GM19043 (cell line): ENCODE measurements around the gene ARHGAP9.
"Not testable (repeated sequence)": the region's sequence is repeated elsewhere in the genome, so short reads cannot be mapped to it uniquely, and the experiment has no call there.

ENCODE experiments used
- ATAC-seq: cut with Tn5 transposase; IDR thresholded peaks from one replicate; pipeline ENCODE4 v1.9.1; 2021; ENCODE audit warnings: low read depth; ENCODE audit not compliant: unreplicated experiment

Gene ARHGAP9

DNA sequence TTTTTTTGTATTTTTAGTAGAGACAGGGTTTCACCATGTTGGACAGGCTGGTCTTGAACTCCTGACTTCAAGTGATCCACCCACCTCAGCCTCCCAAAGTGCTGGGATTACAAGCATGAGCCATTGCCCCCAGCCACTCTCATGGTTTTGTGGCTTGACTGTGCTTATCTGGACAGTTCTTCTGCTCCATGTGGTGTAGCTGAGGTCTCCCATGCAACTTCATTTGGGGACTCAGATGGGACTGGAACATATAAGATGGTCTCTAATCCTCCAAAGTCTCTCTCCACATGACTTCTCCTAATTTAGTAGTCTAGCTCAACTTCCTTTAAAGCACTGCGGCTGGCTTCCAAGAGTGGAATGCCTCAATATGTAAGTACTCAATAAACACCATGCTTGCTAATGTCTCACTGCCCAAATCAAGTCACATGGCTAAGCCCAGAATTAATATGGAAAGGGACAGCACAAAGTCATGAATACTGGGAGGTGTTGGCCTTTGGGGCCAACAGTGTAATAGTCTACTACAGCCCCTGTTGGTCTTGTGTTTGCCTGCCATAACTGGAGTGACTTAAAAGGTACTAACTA is 37.7 kb downstream of the ARHGAP9 start:
- no peak for ATAC-seq

DNA sequence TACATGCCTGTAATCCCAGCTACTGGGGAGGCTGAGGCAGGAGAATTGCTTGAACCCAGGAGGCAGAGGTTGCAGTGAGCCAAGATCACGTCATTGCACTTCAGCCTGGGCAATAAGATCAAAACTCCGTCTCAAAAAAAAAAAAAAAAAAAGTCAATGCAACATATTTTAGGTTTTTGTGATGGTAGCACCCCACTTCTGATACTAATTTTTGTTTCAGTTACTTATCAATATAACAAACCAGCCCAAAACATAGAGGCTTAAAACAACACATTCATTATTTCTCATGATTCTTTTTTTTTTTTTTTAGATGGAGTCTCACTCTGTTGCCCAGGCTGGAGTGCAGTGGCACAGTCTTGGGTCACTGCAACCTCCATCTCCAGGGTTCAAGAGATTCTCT is 38.3 kb downstream of the ARHGAP9 start:
- not testable (repeated sequence) for ATAC-seq

DNA sequence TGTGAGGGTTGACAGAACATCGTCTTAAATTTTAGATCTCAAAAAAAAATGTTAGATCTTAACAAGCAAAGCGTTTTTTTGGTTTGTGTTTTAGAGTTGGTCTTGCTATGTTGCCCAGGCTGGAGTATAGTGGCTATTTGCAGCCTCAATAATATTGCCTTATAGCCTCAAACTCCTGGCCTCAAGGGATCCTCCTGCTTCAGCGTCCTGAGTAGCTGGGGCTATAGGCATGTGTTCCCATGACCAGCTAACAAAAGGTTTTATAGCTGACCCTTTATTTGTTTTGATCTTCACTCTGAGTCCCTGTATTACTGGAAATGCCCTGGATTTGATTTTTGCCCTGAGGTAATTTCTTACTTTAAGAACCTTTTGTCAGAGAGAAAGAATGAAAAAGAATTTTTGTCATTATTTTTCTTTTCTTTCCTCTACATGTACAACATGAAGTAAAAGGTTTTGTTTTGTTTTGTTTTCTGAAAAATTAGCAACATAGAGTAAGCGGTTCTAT is 39.9 kb downstream of the ARHGAP9 start:
- ATAC-seq, result no peak

DNA sequence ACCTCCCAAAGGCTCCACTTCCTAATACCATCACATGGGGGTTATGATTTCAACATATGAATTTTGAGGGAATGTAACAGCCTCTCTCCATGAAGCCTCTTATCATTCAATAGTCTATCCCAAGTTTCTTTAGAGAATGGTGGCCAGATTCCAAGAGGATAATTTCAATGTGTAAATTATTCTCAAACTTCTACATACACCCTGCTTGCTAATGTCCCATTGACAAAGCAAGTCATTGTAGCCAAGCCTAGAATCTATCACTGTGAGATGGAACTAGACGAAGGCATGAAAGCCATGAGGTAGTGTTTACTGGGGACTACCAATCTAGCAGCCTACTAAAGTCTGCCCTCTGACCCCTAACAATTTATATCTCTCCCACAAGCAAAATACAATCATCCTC is 41.3 kb downstream of the ARHGAP9 start:
- no peak for ATAC-seq

DNA sequence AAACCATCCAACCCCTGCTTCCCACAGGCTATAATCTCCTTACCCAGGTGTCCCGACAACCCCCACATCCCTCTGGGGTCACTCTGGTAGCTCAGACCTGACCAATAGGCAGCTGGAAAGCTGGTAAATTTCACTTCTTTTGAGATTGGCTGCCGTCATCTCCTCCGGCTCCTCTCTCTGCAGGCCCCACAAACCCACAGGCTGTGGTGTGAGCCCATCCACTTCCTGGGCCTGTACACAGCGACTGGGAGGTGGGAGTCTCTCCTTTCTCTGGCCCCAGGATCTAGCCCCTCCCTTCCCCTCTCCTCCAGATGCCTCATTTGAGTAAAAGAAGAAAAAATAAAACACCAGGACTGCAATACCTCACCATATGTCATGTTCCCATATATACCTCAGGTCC is 44.4 kb downstream of the ARHGAP9 start:
- ATAC-seq, result no peak

DNA sequence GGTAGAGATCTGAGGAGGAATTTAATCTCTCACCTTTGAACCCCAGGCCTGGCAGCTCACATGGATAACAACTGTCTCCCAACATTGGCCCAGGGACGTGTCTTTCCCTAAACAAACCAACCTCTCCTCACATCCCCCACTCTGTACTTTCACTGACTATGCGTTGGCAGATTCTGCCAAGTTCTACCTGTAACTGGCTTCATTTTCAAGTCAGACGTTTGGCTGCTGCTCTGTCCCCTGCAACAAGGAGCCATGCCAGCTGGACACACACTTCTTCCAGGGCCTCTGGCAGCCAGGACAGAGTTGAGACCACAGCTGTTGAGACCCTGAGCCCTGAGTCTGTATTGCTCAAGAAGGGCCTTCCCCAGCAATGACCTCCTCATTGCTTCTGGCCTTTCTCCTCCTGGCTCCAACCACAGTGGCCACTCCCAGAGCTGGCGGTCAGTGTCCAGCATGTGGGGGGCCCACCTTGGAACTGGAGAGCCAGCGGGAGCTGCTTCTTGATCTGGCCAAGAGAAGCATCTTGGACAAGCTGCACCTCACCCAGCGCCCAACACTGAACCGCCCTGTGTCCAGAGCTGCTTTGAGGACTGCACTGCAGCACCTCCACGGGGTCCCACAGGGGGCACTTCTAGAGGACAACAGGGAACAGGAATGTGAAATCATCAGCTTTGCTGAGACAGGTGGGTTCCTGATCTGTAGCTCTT is 45.0 kb downstream of the ARHGAP9 start, which contains the start of gene INHBC:
Gene INHBC, plus strand, starts transcription at position 268 of the 707 bp plus-strand sequence. Its CDS starts 103 bp downstream, at position 371.
- ATAC-seq, result no peak

DNA sequence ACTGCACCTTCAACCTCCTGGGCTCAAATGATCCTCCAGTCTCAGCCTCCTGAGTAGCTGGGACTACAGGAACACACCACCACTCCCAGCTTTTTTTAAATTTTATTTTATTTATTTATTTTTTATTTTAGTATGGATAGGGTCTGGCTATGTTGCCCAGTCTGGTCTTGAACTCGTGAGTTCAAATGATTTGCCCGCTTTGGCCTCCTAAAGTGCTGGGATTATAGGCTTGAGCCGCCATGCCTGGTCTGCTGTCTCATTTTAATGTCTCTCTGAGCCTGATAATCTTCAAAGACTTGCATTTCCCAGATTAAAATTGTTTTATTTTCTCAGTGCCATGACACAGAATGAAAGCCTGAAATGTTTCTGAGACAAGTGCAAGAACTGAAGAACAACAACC is 46.3 kb downstream of the ARHGAP9 start:
- no peak for ATAC-seq

DNA sequence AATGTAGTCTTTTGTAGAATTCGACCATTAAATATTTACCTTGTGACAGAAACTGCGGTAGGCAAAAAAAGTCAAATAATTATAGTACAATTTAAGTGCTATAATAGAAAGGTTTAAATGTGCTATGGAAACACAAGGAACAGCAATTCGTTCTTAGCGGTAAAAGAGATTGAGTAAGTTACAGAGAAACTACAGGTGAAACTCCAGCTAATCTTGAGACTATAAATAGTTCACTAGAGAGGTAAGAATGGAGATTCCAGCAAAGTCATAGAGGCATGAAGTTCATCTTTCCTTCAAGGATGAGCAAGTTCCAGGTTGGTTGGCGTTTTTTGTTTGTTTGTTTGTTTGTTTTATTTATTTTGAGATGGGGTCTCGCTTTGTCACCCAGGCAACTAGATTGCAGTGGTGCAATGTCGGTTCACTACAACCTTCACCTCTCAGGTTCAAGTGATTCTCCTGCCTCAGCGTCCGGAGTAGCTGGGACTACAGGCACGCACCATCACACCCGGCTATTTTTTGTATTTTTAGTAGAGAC is 47.9 kb downstream of the ARHGAP9 start:
- no peak for ATAC-seq

DNA sequence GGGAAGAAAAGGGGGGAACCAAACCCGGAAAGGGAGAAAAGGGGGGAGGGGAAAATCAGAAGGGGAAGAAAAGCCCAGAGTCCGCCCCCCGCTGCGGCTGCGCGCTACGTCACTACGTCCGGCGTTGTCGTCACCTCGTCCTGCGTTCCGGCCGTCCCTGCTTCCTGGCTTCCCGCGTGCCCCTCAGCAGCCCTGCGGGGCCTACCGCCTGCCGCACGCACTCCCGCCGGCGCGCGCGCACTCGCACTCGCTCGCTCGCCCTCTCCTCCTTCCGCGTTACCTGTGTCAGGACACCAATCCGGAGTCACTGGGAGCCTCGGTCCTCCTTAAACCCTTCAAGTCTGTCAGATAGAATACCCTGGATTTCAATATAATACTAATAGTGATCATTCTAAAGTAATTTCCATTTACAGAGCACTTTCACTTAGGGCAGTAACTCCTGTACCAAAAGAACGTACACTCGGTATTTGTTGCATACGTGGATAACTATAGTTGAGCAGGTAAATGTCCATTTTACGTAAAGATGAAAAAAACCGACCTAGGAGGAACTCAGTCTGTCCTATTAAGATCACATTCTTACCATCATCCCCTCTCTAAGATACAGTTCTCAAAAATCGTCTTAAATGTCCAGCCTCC is 48.6 kb downstream of the ARHGAP9 start, which contains the start of gene R3HDM2:
Gene R3HDM2, minus strand, starts transcription at position 113 of the 636 bp plus-strand sequence. CDS start 120,615 bp downstream, outside the sequence.
- peak; percentile 94 for ATAC-seq

DNA sequence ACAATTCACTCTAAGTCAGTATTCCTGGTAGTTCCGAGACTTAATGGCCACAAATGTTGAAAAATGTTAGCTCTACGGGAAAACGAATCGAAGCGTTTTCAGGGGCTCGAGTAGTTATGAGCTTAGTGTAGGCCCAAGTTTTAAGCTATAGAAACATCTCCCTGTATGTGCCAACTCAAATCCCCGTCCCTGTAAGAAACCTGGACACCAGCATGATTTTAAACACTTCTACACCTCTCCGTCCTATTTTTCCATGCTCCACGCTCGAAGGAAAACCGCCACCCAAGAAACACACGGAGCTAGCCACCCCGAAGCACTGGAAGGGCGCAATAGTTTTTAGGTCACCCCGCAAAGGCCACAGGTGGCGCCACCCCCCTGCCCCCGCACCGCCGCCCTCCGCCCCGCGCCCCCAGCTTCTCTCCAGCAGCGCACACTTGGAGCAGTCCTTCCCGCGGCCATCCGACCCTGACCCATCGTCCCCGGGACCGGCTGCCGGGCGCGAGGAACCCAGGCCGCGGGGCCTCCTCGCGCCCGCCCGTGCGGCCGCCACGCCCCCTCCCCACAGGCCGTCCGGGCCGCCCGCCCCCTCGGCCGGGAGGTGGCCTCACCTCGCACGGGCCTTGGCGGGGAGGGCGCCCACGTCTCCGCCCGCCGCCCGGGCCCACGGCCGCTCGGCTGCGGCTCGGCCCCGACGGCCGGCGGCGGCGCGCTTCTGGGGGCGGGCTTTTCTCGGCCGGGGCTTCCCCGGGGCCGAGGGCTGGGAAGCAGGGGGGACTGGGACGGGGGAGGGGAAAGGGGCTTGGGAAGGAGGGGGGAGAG is 49.3 kb downstream of the ARHGAP9 start:
- ATAC-seq, result peak; percentile 43

DNA sequence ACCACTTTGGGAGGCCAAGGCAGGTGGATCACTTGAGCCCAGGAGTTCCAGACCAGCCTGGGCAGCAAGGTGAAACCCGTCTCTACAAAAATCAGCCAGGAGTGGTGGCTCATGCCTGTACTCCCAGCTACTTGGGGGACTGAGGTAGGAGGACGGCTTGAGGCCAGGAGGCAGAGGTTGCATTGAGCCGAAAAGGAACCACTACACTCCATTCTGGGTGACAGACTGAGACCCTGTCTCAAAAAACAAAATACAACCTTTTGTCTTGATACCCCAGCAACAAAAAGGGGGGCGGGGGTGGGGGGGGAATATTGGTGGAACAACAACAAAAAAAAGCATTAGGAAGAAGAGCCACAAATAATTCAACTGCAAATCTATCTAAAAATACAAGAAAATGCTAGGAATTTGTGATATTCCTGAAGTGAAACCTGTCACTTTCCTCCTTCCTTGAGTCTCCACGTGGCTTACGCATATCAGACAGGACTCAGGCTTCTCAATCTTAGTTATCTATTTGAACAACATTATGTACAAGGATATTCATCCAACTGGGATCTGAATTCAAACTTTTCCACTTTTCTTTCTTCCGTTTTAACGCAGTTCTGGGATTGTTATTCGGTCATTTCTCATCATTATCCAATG is 50.1 kb downstream of the ARHGAP9 start:
- no peak for ATAC-seq

DNA sequence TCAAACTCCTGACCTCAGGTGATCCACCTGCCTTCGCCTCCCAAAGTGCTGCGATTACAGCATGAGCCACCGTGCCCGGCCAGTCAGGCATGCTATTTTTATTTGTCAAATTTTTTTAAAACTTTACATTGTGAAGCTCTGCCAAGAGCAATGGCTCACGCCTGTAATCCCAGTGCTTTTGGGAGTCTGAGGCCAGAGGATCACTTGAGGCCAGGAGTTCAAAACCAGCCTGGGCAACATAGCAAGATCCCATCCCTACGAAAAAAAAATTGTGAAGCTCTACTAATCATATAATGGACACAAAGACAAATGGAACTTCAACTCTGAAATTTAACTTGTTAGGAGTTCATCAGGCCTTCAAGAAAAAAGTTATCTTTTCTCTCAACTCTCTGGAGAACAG is 50.7 kb downstream of the ARHGAP9 start:
- no peak for ATAC-seq

DNA sequence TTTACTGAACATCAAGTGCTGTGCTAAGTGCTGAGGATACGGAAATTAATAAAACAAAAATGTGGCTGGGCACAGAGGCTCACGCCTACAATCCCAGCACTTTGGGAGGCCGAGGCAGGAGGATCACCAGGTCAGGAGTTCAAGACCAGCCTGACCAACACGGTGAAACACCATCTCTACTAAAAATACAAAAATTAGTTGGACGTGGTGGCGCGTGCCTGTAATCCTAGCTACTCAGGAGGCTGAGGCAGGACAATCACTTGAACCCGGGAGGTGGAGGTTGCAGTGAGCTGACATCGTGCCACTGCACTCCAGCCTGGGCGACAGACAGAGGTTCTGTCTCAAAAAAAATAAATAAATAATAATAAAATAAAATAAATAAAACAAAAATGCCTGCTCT is 52.7 kb downstream of the ARHGAP9 start:
- not testable (repeated sequence) for ATAC-seq
